Naive thymus-derived CD4-positive, alpha-beta T cell (primary cell): ENCODE measurements around the gene HPDL. TPM values are rescaled to one million over a fixed set of nuclear protein-coding genes. Genes with fewer than 3 reads are reported as not detected.

Experiments used
- ATAC-seq: fragments of 150-1000 bp; cut with Tn5 transposase; 2 replicates; pipeline ENCODE4 v1.10.0; 2021; ENCODE audit warnings: mild to moderate bottlenecking, moderate library complexity
- CTCF ChIA-PET: fragments of 350-600 bp; sonication (Branson Sonifier 250); formaldehyde crosslinking; loops from one replicate; lab custom pipeline; 2021; ENCODE audit warnings: antibody characterized with exemption; lab: Charles Lee
- POLR2A ChIA-PET: fragments of 350-600 bp; sonication (Branson Sonifier 250); formaldehyde crosslinking; loops from one replicate; lab custom pipeline; 2021; ENCODE audit warnings: antibody characterized with exemption, inconsistent platforms; lab: Charles Lee
- DNase-seq, 9 donors: peaks; one replicate each; pipeline versions ENCODE4 v3.0.0 to v3.0.0-alpha.2; 2020 to 2022; ENCODE audit warnings: mixed read lengths in 1 of 9
- H3K27ac ChIP-seq: one replicate; pipeline ENCODE4 v1.7.0; 2013; ENCODE audit warnings: mild to moderate bottlenecking, low read depth, low read length, moderate library complexity
- H3K27me3 ChIP-seq, 2 donors: one replicate each; pipeline ENCODE4 v1.7.0; 2013; ENCODE audit warnings: low read length in 2 of 2, mild to moderate bottlenecking in 2 of 2, moderate library complexity in 2 of 2; ENCODE audit not compliant: control insufficient read depth in 2 of 2, insufficient read depth in 2 of 2
- H3K36me3 ChIP-seq, 3 experiments: 1 replicate in 2 of 3; 2 replicates in 1 of 3; pipeline ENCODE4 v1.7.0; 2013; ENCODE audit warnings: low read length in 3 of 3, mild to moderate bottlenecking in 3 of 3, moderate library complexity in 1 of 3; ENCODE audit not compliant: insufficient read depth in 3 of 3, control insufficient read depth in 2 of 3
- H3K4me1 ChIP-seq, 2 donors: one replicate each; pipeline ENCODE4 v1.7.0; 2013; ENCODE audit warnings: low read length in 2 of 2, mild to moderate bottlenecking in 2 of 2, moderate library complexity in 1 of 2; ENCODE audit not compliant: control insufficient read depth in 2 of 2, insufficient read depth in 2 of 2
- H3K4me3 ChIP-seq: 2 replicates; pipeline ENCODE4 v1.7.0; 2013; ENCODE audit warnings: mild to moderate bottlenecking, low read length
- H3K9me3 ChIP-seq, 3 experiments: 1 replicate in 2 of 3; 2 replicates in 1 of 3; pipeline ENCODE4 v1.7.0; 2013; ENCODE audit warnings: low read length in 3 of 3; ENCODE audit not compliant: control insufficient read depth in 2 of 3
- H3K27ac Mint-ChIP-seq, 9 donors: one replicate each; pipeline ENCODE4 v1.8.0; 2020 to 2022; ENCODE audit warnings: mixed read lengths in 9 of 9, mild to moderate bottlenecking in 8 of 9, moderate library complexity in 5 of 9, inconsistent platforms in 2 of 9
- H3K27me3 Mint-ChIP-seq, 5 donors: one replicate each; pipeline ENCODE4 v1.8.0; 2021 to 2022; ENCODE audit warnings: mixed read lengths in 5 of 5, mild to moderate bottlenecking in 1 of 5
- H3K36me3 Mint-ChIP-seq, 5 donors: one replicate each; pipeline ENCODE4 v1.8.0; 2020 to 2022; ENCODE audit warnings: mixed read lengths in 5 of 5, mild to moderate bottlenecking in 3 of 5, inconsistent platforms in 1 of 5
- H3K4me1 Mint-ChIP-seq, 7 donors: one replicate each; pipeline ENCODE4 v1.8.0; 2020 to 2022; ENCODE audit warnings: mixed read lengths in 7 of 7, mild to moderate bottlenecking in 3 of 7, inconsistent platforms in 1 of 7
- H3K4me3 Mint-ChIP-seq, 10 donors: one replicate each; pipeline ENCODE4 v1.8.0; 2020 to 2022; ENCODE audit warnings: mild to moderate bottlenecking in 10 of 10, mixed read lengths in 10 of 10, moderate library complexity in 6 of 10, inconsistent platforms in 2 of 10
- H3K9me3 Mint-ChIP-seq, 11 donors: one replicate each; pipeline ENCODE4 v1.8.0; 2020 to 2022; ENCODE audit warnings: mixed read lengths in 11 of 11, mild to moderate bottlenecking in 4 of 11, inconsistent platforms in 1 of 11, moderate library complexity in 1 of 11
- intact Hi-C, 2 donors: fragments of 100-400 bp; cut with micrococcal nuclease; formaldehyde crosslinking; loops; one replicate each; pipeline ENCODE4 v1.15.1; 2023
- polyA plus RNA-seq, 2 donors: library from polyadenylated mRNA; unstranded; fragments of 300-500 nt; fragmentation: Illumina TruSeq; gene quantifications; one replicate each; pipeline ENCODE4 v1.2.3, GENCODE V29; 2021
- total RNA-seq, 6 experiments: library from RNA in 5 of 6; stranded (reverse) in 5 of 6; gene quantifications; 1 replicate in 5 of 6; 2 replicates in 1 of 6; pipeline ENCODE4 v1.2.3 and lab custom pipeline; 2021 to 2026

Gene HPDL
- total and polyA plus RNA-seq, 7 experiments from 2014 or later = 0.32 to 6.7 (median 0.69) TPM

- intact Hi-C loops = no loop called here
- no peak overlapping the region for H3K4me3 ChIP-seq
- H3K4me1 ChIP-seq = no peaks in the 10 kb centered on the region
- no peak overlapping the region for H3K4me3 Mint-ChIP-seq
- peaks cover 0 to 6% (median 0%) of the 10 kb centered on the region in 11 donors for H3K9me3 Mint-ChIP-seq
- H3K27ac ChIP-seq = no peak overlapping the region
- H3K27ac Mint-ChIP-seq = no peak overlapping the region
- ChIA-PET POLR2A (interaction anchor here (0.8 to 8.4 kb wide), 4 partner anchors 43 to 566 kb away, joined by 3 to 126 read pairs (median 3); partner anchors contain the start of genes HECTD3, MUTYH, RNU5D-1 and TOE1), CTCF (interaction anchor here (0.5 to 11.7 kb wide), 2 partner anchors 62 to 282 kb away, joined by 4 to 255 read pairs; partner anchors contain the start of genes HECTD3 and UROD)
- H3K27me3 Mint-ChIP-seq = no peaks in the 10 kb centered on the region
- DNase-seq (no peak), ATAC-seq (no peak)
- H3K36me3 Mint-ChIP-seq = peaks cover 0 to 4% (median 0%) of the 10 kb centered on the region in 5 donors
- H3K4me1 Mint-ChIP-seq = peaks cover 0 to 14% (median 3%) of the 10 kb centered on the region in 7 donors
- no peaks in the 10 kb centered on the region for H3K36me3 ChIP-seq
- no peaks in the 10 kb centered on the region for H3K27me3 ChIP-seq
- no peaks in the 10 kb centered on the region for H3K9me3 ChIP-seq
Observed at GRCh38 chr1:45297666-45298356, 28.9 kb upstream of the HPDL start.

DNA sequence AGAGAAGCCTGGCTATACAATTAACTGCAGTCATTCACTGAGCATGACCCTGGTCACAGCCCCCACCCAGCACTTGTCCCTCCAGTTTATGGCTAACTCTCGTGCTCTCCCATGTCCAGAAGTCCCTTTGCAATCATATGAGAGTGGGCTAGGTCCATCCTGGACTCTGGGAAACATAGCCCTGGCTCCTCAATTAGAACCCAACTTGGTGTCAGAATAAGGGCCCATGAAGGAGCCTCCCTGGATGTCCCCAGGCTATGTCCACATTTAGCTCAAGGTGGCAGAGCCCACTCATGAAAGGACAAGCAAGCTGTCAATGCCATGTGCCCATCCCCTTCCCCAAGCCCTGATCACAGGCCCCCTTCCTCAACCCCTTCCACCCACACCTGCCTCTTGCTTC, 27.4 kb upstream of the HPDL start:
- POLR2A ChIA-PET = interaction anchor here (0.9 to 8.4 kb wide), 2 partner anchors 11 to 286 kb away, joined by 5 to 126 read pairs; partner anchors contain the start of genes HECTD3 and UROD
- DNase-seq = no peak
- no peak overlapping the region for H3K4me3 Mint-ChIP-seq

GRCh38 chr1:45299981-45300668, 26.6 kb upstream of the HPDL start:
- H3K27me3 ChIP-seq = no peaks in the 10 kb centered on the region
- H3K27ac Mint-ChIP-seq = peak overlapping the region in 2 of 9 donors; percentile 28 to 40
- CTCF ChIA-PET = interaction anchor here (0.5 to 11.7 kb wide), 12 partner anchors 41 to 636 kb away, joined by 3 to 255 read pairs (median 3); partner anchors contain the start of genes HECTD3, MUTYH, PLK3 and UROD
- no peak overlapping the region for H3K27ac ChIP-seq
- peaks cover 7 to 9% of the 10 kb centered on the region in 2 donors for H3K4me1 ChIP-seq
- H3K9me3 ChIP-seq = no peaks in the 10 kb centered on the region
- no peak overlapping the region for H3K4me3 ChIP-seq
- intact Hi-C loops = loop anchor here (1.0 to 10.0 kb wide), 5 partner anchors 286 to 947 kb away; partner anchors contain the start of genes MAST2 (in 1 of the 2), PLK3 (in 1 of the 2) and RAD54L (in 1 of the 2)
- H3K27me3 Mint-ChIP-seq = no peaks in the 10 kb centered on the region
- ATAC-seq (no peak), DNase-seq (peak in 7 of 9 donors; percentile 33 to 66 (median 50))
- H3K9me3 Mint-ChIP-seq = no peaks in the 10 kb centered on the region
- no peaks in the 10 kb centered on the region for H3K36me3 Mint-ChIP-seq
- H3K4me1 Mint-ChIP-seq = peaks cover 6 to 26% (median 19%) of the 10 kb centered on the region in 7 donors
- POLR2A ChIA-PET = interaction anchor here (0.7 to 8.4 kb wide), 5 partner anchors 10 to 570 kb away, joined by 3 to 126 read pairs (median 3); partner anchors contain the start of genes HECTD3, MUTYH, TOE1 and UROD
- no peaks in the 10 kb centered on the region for H3K36me3 ChIP-seq
- H3K4me3 Mint-ChIP-seq = peak overlapping the region in 3 of 10 donors; percentile 5 to 26 (median 16)

More for the DNA sequence above, 27.4 kb upstream of the HPDL start:
- Mint-ChIP-seq H3K9me3 (no peaks in the 10 kb centered on the region), H3K36me3 (no peaks in the 10 kb centered on the region), H3K27ac (no peak overlapping the region), H3K4me1 (peaks cover 0 to 18% (median 11%) of the 10 kb centered on the region in 7 donors), H3K27me3 (no peaks in the 10 kb centered on the region)
- ATAC-seq = no peak
- Histone ChIP-seq H3K27me3 (no peaks in the 10 kb centered on the region), H3K36me3 (no peaks in the 10 kb centered on the region), H3K27ac (no peak overlapping the region), H3K9me3 (no peaks in the 10 kb centered on the region), H3K4me1 (peaks cover 3% of the 10 kb centered on the region in 2 donors), H3K4me3 (no peak overlapping the region)
- CTCF ChIA-PET = interaction anchor here (1.1 to 11.7 kb wide), 3 partner anchors 194 to 499 kb away, joined by 4 to 255 read pairs (median 5); partner anchors contain the start of genes HECTD3, PLK3 and UROD
- intact Hi-C loops = no loop called here

DNA sequence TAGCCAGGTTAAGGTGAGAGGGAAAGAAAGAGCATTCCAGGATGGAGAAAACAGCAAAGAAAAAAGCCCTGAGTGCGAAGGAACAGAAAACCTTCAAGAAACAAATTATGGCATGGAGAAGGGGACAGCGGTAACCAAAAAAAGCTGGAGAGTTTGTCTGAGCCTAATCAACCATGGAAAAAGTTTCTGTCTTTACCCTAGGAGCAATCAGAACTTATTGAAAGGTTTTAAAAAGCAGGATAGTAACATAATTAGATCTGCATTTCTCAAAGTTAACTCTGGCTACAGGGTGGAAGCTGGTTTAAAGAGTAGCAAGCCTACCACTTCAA, 26.1 kb upstream of the HPDL start:
- POLR2A ChIA-PET = interaction anchor here (0.7 to 8.4 kb wide), 2 partner anchors 287 to 526 kb away, joined by 3 to 126 read pairs; partner anchors contain the start of genes HECTD3 and UROD

DNA sequence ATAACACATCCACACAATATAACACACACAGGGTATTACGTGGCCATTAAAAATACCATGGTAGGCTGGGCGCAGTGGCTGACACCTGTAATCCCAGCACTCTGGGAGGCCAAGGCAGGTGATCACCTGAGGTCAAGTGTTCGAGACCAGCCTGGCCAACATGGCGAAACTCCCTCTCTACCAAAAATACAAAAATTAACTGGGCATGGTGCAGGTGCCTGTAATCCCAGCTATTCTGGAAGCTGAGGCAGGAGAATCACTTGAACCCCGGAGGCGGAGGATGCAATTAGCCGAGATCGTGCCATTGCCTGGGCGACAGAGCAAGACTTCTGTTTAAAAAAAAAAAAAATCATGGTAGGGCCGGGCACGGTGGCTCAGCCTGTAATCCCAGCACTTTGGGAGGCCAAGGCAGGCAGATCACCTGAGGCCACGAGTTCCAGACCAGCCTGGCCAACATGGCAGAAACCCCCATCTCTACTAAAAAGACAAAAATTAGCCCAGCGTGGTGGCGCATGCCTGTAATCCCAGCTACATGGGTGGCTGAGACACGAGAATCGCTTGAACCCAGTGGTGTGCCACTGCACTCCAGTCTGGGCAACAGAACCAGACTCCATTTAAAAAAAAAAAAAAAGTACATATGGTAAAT, 24.1 kb upstream of the HPDL start:
- Mint-ChIP-seq H3K9me3 (no peaks in the 10 kb centered on the region), H3K27ac (peak overlapping the region in 7 of 9 donors; percentile 10 to 95 (median 90)), H3K4me3 (peak overlapping the region; percentile 13 to 93 (median 84)), H3K4me1 (peaks cover 6 to 32% (median 26%) of the 10 kb centered on the region in 7 donors), H3K36me3 (no peaks in the 10 kb centered on the region), H3K27me3 (no peaks in the 10 kb centered on the region)
- ChIA-PET CTCF (interaction anchor here (0.5 to 11.7 kb wide), 9 partner anchors 9 to 511 kb away, joined by 3 to 255 read pairs (median 5); partner anchors contain the start of genes CCDC163, HECTD3, MMACHC and MUTYH), POLR2A (interaction anchor here (0.7 to 8.4 kb wide), 18 partner anchors 26 to 581 kb away, joined by 3 to 126 read pairs (median 4); partner anchors contain the start of genes AKR1A1, CCDC163, DYNLT4 and HECTD3)
- peak overlapping the region; percentile 95 for H3K4me3 ChIP-seq
- peaks cover 7 to 9% of the 10 kb centered on the region in 2 donors for H3K4me1 ChIP-seq
- no peaks in the 10 kb centered on the region for H3K36me3 ChIP-seq
- peak overlapping the region; percentile 79 for H3K27ac ChIP-seq
- ATAC-seq (no peak), DNase-seq (no peak)
- no peaks in the 10 kb centered on the region for H3K27me3 ChIP-seq
- intact Hi-C loops = loop anchor here (1.0 to 10.0 kb wide), 22 partner anchors 24 to 945 kb away; partner anchors contain the start of genes ARMH1 (in 2 of the 2), CCDC163 (in 2 of the 2), EIF2B3 (in 2 of the 2) and HPDL (in 2 of the 2)
- no peaks in the 10 kb centered on the region for H3K9me3 ChIP-seq

More for the DNA sequence above, 26.1 kb upstream of the HPDL start:
- Histone ChIP-seq H3K27me3 (no peaks in the 10 kb centered on the region), H3K4me1 (peaks cover 7 to 9% of the 10 kb centered on the region in 2 donors), H3K27ac (no peak overlapping the region), H3K4me3 (no peak overlapping the region), H3K9me3 (no peaks in the 10 kb centered on the region), H3K36me3 (no peaks in the 10 kb centered on the region)
- Mint-ChIP-seq H3K4me3 (peak overlapping the region in 3 of 10 donors; percentile 5 to 26 (median 16)), H3K27ac (peak overlapping the region in 2 of 9 donors; percentile 28 to 40), H3K4me1 (peaks cover 6 to 30% (median 22%) of the 10 kb centered on the region in 7 donors), H3K27me3 (no peaks in the 10 kb centered on the region), H3K36me3 (no peaks in the 10 kb centered on the region), H3K9me3 (no peaks in the 10 kb centered on the region)
- no peak for ATAC-seq
- intact Hi-C loops = loop anchor here (1.0 to 10.0 kb wide), 5 partner anchors 286 to 947 kb away; partner anchors contain the start of genes MAST2 (in 1 of the 2), PLK3 (in 1 of the 2) and RAD54L (in 1 of the 2)
- no peak for DNase-seq
- CTCF ChIA-PET = interaction anchor here (0.6 to 11.7 kb wide), 8 partner anchors 40 to 636 kb away, joined by 3 to 255 read pairs (median 4); partner anchors contain the start of genes HECTD3, MUTYH and UROD
